SK-N-SH treated with all-trans-retinoic acid at 6 μM for 48 hours (cell line): Measurements from ENCODE around the gene METRNL.

Experiments
- ARNTL ChIP-seq: fragments of 450-650 bp; formaldehyde crosslinking; IDR thresholded peaks from 2 replicates; pipeline ENCODE4 v1.5.0; 2020; ENCODE audit warnings: low read depth, mild to moderate bottlenecking, moderate library complexity, borderline replicate concordance
- ISL1 ChIP-seq: fragments of 250-450 bp; sonication (Bioruptor Pico); IDR thresholded peaks from 2 replicates; pipeline ENCODE4 v2.1.2; 2022; ENCODE audit warnings: mild to moderate bottlenecking, moderate library complexity
- TCF4 ChIP-seq: fragments of 250-450 bp; sonication (Bioruptor Pico); IDR thresholded peaks from 2 replicates; pipeline ENCODE4 v1.8.0; 2021; ENCODE audit warnings: mild to moderate bottlenecking, moderate library complexity, borderline replicate concordance
- ZFP3 ChIP-seq: fragments of 250-450 bp; sonication (Bioruptor Pico); IDR thresholded peaks from 2 replicates; pipeline ENCODE4 v1.5.0; 2020; ENCODE audit warnings: mild to moderate bottlenecking, moderate library complexity
- ZNF565 ChIP-seq: fragments of 450-650 bp; formaldehyde crosslinking; conservative IDR thresholded peaks from 2 replicates; pipeline ENCODE4 v1.5.0; 2020; ENCODE audit warnings: low read depth, mild to moderate bottlenecking, moderate library complexity
- TF ChIP-seq, protein P1 (sequence below): fragments of 250-450 bp; sonication (Bioruptor Pico); IDR thresholded peaks from 2 replicates; pipeline ENCODE4 v1.8.0; 2020; ENCODE audit warnings: mild to moderate bottlenecking, moderate library complexity, borderline replicate concordance

DNA sequence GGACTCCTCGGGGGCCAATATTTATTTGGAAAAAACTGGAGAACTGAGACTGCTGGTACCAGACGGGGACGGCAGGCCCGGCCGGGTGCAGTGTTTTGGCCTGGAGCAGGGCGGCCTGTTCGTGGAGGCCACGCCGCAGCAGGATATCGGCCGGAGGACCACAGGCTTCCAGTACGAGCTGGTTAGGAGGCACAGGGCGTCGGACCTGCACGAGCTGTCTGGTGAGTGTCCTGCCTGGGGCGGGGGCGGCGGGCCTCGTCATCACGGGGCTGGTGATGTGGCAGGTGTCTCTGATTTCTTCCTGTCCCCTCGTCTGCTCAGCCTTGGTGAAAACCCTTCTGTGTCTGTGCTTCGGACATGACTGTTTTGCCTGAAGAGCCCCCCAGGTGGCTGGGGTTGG, 5.7 kb downstream of the METRNL start:
- TF ChIP-seq ZFP3: no peak
- TF ChIP-seq ISL1 (CRISPR knock-in tag): no peak
- TF ChIP-seq ARNTL (CRISPR knock-in tag): no peak
- TF ChIP-seq ZNF565 (CRISPR knock-in tag): no peak
- TF ChIP-seq, protein P1, sequence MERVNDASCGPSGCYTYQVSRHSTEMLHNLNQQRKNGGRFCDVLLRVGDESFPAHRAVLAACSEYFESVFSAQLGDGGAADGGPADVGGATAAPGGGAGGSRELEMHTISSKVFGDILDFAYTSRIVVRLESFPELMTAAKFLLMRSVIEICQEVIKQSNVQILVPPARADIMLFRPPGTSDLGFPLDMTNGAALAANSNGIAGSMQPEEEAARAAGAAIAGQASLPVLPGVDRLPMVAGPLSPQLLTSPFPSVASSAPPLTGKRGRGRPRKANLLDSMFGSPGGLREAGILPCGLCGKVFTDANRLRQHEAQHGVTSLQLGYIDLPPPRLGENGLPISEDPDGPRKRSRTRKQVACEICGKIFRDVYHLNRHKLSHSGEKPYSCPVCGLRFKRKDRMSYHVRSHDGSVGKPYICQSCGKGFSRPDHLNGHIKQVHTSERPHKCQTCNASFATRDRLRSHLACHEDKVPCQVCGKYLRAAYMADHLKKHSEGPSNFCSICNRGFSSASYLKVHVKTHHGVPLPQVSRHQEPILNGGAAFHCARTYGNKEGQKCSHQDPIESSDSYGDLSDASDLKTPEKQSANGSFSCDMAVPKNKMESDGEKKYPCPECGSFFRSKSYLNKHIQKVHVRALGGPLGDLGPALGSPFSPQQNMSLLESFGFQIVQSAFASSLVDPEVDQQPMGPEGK: no peak
- no peak for TF ChIP-seq TCF4 (CRISPR knock-in tag)
